CD1c-positive myeloid dendritic cell (primary cell): ENCODE measurements around the gene DENND1B.

Source experiments
- DNase-seq: peaks from one replicate; pipeline ENCODE4 v3.0.0-alpha.2; 2016; ENCODE audit errors: extremely low spot score

Gene DENND1B

DNA sequence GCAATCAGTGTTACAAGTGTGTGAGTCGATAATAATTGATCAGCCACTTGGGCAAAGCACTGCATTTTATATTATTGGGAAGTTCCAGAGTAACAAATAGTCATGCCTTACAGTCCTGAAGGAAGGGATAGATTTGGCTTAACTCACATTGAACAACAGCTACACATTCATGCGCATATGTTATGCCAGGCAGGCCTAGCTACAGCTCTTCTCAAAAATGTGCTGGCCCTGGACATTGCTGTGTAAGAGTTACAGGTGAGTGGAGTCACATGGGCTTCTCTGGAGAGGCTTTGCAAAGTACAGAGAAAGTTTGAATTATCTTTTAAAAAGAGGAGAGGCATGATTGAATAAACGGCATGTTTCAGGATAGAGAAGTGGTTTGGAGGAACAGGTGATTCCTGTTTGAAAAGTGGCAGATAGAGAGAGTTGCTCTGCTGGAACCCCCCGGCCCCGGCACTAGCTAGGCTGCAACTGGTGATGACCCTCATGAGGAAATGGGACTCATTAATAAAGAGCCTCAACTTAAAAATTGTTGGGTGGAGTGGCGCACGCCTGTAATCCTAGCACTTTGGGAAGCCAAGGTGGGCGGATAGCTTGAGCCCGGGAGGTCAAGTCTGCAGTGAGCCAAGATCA is 306.6 kb downstream of the DENND1B start:
- no peak for DNase-seq

DNA sequence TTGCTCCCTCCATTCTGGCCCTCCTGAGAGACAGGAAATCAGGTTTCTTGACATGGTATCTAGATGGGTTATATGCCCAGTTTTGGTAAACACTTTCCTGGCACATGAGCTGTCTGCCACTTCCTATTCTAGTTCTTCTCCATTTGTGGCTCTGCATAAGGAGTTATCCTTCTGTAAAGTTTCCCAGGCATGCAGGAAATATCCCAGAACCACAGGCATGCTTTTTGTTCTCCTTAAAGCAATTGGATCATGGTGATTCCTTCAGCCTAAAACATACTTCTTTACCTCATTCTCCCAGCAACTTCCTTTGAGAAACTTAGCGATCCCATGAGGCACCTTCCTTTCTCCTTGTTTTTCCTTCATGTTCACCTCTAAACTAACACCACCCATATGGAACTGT is 307.4 kb downstream of the DENND1B start:
- DNase-seq: no peak

DNA sequence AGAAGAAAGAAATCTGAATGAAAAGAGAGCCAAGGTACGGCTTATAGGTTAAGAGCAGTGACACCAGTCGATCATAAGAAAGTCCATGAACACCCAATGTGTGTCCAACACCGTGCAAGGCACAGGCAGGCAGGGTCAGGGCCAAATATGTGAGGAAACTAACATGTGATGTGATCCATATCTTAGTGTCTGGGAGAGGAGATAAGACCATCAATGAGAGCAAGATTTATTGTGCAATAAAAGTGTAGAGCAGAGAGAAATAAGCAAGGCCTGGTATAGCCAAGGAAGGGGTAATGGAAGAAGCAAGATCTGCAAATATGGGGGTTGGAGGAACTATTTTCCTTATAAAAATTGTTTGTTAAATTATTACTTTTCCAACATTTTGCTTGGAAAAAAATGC is 308.5 kb downstream of the DENND1B start:
- no peak for DNase-seq

DNA sequence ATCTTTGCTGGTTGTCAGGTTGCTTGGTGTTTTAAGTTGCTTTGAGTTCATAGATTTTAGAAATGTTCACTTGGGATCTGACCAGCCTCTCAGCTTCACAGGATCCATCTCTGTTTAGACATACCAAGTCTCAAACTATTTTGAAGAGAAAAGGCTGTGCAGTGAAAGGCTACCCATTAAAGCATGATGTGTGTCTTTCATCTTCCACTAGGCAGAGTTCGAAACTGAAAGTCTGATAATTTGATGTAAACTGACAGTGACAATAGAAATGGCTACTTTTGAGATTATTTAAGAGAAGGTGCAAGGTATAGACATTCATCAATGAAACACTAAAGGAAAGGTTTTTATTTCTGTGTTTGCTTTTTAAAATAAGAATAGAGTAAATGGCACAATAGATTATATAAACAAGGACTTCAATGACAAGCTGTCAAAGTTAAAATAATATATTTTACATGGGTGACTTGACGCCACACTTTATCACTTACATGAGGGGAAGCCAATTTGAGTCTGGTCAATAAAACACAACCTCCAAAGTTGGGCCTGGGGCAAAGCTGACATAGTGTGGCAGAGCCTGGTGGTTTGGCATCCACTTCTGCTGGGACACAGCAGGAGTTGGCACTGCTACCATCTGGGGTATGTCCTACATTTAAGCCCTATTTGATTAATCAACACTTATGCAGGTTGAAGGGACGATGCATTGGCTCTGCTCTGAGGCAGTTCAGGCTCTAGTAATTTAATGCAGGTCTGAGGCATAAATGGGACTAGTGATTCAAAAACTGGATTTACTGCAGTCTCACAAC is 309.6 kb downstream of the DENND1B start:
- DNase-seq: no peak

DNA sequence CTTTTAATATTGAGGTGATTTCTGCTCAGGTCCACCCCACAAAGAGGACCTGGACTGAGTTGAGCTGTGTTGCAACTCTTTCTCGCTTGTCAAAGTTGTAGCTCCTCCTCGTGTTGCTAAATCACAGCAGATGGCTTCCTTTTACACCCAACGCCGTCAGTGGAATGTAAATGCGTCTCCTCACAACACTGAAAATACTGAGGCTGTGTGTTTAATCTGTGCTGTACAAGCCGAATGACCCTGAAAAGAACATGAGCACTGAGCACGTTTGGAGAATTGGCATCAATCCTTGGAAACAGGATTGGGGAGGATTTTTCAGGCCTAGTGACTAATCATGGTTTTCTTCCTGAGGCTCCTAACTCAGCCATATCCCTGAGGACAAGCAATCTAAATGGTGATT is 311.2 kb downstream of the DENND1B start:
- peak; percentile 15 for DNase-seq

DNA sequence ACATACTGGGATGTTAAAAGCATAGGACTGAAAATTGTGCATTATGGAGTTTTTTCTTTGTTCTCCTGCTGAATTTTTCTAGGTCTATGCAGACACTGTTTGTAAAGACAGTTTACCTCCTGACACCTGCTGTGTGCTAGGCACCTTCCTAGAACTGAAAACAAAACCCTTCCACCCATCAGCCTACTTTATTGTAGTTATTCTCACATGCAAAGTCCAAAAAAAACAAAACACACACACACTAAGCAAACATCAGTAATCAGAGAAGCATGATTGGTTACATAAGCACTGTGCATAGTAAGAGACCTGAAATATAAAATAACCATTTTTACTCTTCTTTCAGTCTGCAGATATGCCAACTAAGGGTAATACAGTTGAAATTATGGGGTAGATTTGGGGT is 312.1 kb downstream of the DENND1B start:
- no peak for DNase-seq

DNA sequence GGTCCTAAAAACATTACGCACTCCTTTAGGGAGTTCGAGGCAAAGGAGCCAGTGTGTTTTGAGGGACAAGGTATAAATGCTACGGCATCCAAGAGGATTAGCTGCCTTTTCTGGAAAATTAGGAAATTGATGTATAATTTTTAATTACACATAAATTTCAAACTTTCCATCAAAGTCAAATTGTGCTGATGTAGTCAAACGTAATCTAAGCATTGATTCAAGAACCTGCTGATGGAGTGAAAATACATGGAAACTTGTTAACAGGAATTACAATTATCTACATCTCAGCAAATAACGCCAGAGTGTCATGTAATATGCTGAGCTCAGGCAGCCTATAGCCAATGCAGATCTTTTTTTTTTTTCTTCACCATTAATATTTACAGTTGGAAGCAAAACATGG is 312.7 kb downstream of the DENND1B start:
- no peak for DNase-seq
